Left lung (tissue), 10 donors: ENCODE results near the gene SLC38A10. TPM values are rescaled to one million over a fixed set of nuclear protein-coding genes. Genes with fewer than 3 reads are reported as not detected.

Experiments used
- ATAC-seq: fragments of 200-7000 bp; cut with Tn5 transposase; one replicate; pipeline ENCODE4 v1.9.1; 2020; ENCODE audit warnings: moderate library complexity
- DNase-seq, 4 donors: peaks; one replicate each; pipeline ENCODE4 v3.0.0-alpha.2; 2013 to 2020
- H3K27ac ChIP-seq, 2 donors: fragments of 200-600 bp; sonication (generic) in 1 of 2; one replicate each; pipeline versions ENCODE4 v1.5.0 to v1.8.0; 2020 to 2021
- H3K27me3 ChIP-seq, 2 donors: fragments of 200-600 bp; sonication (generic) in 1 of 2; one replicate each; pipeline versions ENCODE4 v1.5.0 to v1.8.0; 2020 to 2021
- H3K36me3 ChIP-seq, 2 donors: fragments of 200-600 bp; sonication (generic) in 1 of 2; one replicate each; pipeline versions ENCODE4 v1.5.0 to v1.8.0; 2020 to 2021
- H3K4me1 ChIP-seq, 2 donors: fragments of 200-600 bp; one replicate each; pipeline ENCODE4 v1.8.0; 2021
- H3K4me3 ChIP-seq, 2 donors: fragments of 200-600 bp; sonication (generic) in 1 of 2; one replicate each; pipeline versions ENCODE4 v1.5.0 to v1.8.0; 2020 to 2021; ENCODE audit warnings: mild to moderate bottlenecking in 1 of 2
- H3K9me3 ChIP-seq, 2 donors: fragments of 200-600 bp; sonication (generic) in 1 of 2; one replicate each; pipeline versions ENCODE4 v1.5.0 to v1.8.0; 2020 to 2021
- intact Hi-C, 2 donors: fragments of 100-400 bp; cut with DNase I; formaldehyde crosslinking; loops; one replicate each; pipeline versions ENCODE4 v1.11.2 to v1.14.2; 2022
- polyA plus RNA-seq, 6 donors: library from polyadenylated mRNA; unstranded; fragments of 120-200 nt; gene quantifications; one replicate each; pipeline ENCODE4 v1.2.1, GENCODE V29; 2013; ENCODE audit not compliant: insufficient read length in 6 of 6
- total RNA-seq, 2 donors: library from RNA; stranded (reverse); fragmentation: NEBNext Ultra II Directional; extraction: Animal tissue kit (Norgen Biotek cat#: 25700); gene quantifications; one replicate each; pipeline ENCODE4 v1.2.1, GENCODE V29; 2021
- TF ChIP-seq, protein P1 (sequence below), 2 donors: fragments of 200-600 bp; sonication (generic) in 1 of 2; IDR thresholded peaks; one replicate each; pipeline versions ENCODE4 v1.5.0 to v1.8.0; 2021; ENCODE audit warnings: antibody characterized with exemption in 2 of 2
- donor health status: DM: no; HTN: yes; CAD: no.
- donor health status: DM: no; HTN: no; CAD: no.

The SLC38A10 gene
- total and polyA plus RNA-seq, 8 donors = 48.4 to 109 (median 63.0) TPM

DNA sequence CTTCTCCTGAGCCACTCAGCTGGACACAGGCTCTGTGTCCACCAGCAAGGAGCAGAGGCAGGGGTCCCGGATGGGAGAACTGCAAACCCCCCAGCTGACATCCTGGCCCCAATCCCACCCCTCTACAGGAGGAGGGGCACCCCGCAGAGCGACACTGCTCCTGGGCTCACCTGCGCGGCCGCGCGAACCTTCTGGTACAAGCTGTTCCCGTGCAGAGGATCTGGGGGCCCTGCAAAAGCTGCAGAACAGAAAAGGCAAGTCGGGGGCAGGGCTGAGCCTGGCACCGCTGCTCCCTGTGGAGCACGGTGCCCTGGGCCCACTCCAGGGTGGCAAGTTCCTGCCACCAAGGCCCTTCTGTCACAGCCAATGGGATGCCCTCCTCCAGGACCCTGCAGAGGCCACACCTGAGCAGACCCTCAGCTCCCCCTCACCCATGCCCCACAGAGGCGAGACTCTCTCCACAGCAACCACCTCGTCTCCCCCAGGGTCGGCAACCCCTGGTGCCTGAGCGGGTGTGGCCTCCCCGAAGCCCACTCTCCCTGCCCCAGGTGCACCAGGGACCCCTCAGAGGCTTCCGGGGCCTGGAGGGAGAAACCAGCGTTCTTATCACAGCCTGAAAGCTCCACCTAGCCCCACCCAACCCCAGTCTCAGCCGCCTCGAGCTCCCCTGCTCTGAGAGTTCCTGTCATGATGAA is 61.1 kb downstream of the SLC38A10 start:
- intact Hi-C loops = no loop called here
- peaks cover 8 to 33% of the 10 kb centered on the region in 2 donors for H3K4me1 ChIP-seq
- ATAC-seq (no peak), DNase-seq (peak in 1 of 4 donors; percentile 63)
- no peak overlapping the region for H3K4me3 ChIP-seq
- H3K27ac ChIP-seq = no peak overlapping the region
- no peaks in the 10 kb centered on the region for H3K27me3 ChIP-seq
- no peaks in the 10 kb centered on the region for H3K9me3 ChIP-seq
- H3K36me3 ChIP-seq = peaks cover 0 to 72% of the 10 kb centered on the region in 2 donors
- TF ChIP-seq, protein P1, sequence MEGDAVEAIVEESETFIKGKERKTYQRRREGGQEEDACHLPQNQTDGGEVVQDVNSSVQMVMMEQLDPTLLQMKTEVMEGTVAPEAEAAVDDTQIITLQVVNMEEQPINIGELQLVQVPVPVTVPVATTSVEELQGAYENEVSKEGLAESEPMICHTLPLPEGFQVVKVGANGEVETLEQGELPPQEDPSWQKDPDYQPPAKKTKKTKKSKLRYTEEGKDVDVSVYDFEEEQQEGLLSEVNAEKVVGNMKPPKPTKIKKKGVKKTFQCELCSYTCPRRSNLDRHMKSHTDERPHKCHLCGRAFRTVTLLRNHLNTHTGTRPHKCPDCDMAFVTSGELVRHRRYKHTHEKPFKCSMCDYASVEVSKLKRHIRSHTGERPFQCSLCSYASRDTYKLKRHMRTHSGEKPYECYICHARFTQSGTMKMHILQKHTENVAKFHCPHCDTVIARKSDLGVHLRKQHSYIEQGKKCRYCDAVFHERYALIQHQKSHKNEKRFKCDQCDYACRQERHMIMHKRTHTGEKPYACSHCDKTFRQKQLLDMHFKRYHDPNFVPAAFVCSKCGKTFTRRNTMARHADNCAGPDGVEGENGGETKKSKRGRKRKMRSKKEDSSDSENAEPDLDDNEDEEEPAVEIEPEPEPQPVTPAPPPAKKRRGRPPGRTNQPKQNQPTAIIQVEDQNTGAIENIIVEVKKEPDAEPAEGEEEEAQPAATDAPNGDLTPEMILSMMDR (IDR thresholded peaks at IDR 0.05) = no peak

DNA sequence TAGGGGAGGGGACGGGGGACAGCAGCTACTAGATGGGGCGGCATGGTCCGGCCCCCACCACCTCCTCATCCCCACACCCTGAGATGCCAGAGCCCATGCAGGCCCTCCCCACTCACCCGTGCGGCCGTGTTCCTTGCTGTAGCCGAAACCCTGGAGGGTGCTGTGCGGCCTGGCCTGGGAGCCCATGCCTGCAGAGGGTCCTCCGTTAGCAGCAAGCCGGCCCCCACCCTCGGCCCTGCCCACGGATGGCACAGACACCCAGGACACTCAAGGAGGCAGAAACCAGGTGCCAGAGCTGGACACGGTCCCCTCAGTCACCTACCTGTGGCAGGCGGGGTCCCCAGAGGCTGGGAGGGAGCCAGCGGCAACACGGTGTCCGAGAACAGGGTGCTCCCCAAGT is 61.8 kb downstream of the SLC38A10 start:
- intact Hi-C loops = no loop called here
- Histone ChIP-seq H3K4me1 (peaks cover 8 to 39% of the 10 kb centered on the region in 2 donors), H3K36me3 (peaks cover 0 to 78% of the 10 kb centered on the region in 2 donors), H3K27ac (no peak overlapping the region), H3K4me3 (no peak overlapping the region), H3K27me3 (no peaks in the 10 kb centered on the region), H3K9me3 (no peaks in the 10 kb centered on the region)
- DNase-seq = peak in 1 of 4 donors; percentile 75
- TF ChIP-seq, protein P1 (IDR thresholded peaks at IDR 0.05) = no peak
- no peak for ATAC-seq

DNA sequence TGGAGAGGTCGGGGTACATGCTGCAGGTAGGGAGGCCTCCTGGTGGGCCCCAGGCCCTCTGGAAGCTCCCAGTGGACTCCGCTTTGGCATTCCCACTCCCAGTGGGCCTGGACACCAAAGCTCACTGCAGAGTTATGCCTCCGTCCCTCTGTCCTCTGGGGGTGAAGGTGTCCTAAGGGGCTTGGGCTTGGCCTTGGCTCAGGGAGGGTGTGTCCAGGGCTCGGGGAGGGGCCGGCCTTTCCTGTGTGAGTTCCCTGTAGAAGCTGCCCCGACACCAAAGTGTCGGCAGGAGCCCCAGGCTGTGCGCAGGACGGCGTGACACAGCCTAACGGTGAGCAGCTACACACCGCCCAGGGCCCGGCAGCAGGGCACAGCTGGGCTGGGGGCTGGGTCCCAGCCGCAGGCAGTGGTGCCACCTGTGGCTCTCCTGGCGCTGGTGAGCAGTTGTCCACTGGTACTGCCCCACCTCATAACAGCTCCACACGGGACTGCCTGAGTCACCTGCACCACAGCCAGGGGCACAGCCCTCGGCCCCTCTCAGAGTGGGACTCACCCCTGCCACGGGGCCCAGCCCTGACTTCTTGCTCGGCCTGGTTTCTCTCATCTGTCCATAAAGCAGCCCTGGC is 62.4 kb downstream of the SLC38A10 start:
- intact Hi-C loops = no loop called here
- Histone ChIP-seq H3K9me3 (no peaks in the 10 kb centered on the region), H3K27me3 (no peaks in the 10 kb centered on the region), H3K4me3 (no peak overlapping the region), H3K4me1 (peaks cover 2 to 38% of the 10 kb centered on the region in 2 donors), H3K27ac (no peak overlapping the region), H3K36me3 (peaks cover 0 to 78% of the 10 kb centered on the region in 2 donors)
- ATAC-seq (no peak), DNase-seq (peak in 1 of 4 donors; percentile 72)
- TF ChIP-seq, protein P1 (IDR thresholded peaks at IDR 0.05) = no peak

DNA sequence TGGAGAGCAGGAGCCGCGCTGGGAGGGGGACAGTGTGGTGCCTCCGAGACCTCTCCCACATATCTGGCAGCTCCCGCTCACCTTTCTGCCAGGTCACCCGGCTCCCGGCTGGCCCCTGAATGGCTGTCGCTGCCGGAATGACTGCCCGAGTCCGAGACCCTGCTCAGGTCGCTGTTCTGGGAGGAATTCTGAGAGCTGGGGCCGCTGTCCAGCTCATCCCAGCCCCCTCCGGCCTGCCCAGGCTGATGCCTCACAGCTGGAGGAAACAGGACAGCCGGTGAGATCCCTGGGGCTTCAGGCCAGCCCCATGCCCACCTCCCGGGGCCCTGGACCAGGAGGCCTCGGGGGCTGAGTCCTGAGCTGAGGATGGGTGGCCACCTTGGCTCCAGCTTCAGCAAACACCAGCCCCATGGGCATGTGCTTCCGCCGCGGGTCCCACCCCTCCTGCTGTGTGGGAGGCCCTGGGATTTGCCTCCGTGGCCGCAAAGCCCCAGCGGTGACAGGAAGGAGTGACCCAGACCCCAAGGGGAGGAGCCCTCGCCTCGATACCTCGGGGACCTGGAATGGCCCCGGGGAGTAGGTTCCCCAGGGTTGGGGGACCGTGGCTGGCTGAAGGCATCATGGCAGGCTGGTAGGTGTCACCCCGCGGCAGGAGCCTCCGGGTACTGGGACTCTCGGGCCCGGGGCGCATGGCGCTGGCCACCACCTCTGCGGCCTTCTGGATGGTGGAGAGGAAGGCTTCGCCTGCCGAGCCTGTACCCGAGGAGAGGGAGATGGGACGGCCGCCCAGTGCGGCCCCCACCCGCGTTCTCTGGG is 63.1 kb downstream of the SLC38A10 start:
- H3K4me1 ChIP-seq = peaks cover 0 to 31% of the 10 kb centered on the region in 2 donors
- intact Hi-C loops = no loop called here
- ATAC-seq = no peak

More for the DNA sequence above, 63.1 kb downstream of the SLC38A10 start:
- H3K36me3 ChIP-seq = peaks cover 0 to 77% of the 10 kb centered on the region in 2 donors
- H3K27me3 ChIP-seq = no peaks in the 10 kb centered on the region
- TF ChIP-seq, protein P1 (IDR thresholded peaks at IDR 0.05) = no peak
- no peak overlapping the region for H3K27ac ChIP-seq
- DNase-seq = peak in 1 of 4 donors; percentile 77
- H3K4me3 ChIP-seq = no peak overlapping the region
- H3K9me3 ChIP-seq = peaks cover 0 to 2% of the 10 kb centered on the region in 2 donors
